ENCODE results near the gene E4F1.

The E4F1 gene

DNA sequence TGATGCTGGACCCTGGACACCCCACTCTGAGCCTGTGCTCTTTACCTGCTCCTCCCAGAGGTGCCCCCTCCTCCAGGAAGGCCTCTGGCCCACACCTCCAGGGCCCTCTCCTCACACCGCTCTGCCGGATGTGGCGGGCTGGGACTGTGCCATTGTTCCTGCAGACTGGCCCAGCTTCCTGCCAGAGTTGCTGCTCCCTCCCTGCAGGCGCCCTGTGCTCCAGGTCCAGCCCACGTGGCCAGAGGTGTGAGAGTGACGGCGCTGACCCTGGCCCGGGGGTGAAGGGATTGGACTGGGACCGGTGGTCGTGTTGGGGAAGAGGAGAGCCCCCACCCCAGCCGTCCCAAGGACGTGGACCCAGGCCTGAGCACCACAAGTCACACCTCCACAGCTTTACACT, 5.7 kb downstream of the E4F1 start:
- TF ChIP-seq ZFP3 (CRISPR knock-in tag; IDR thresholded peaks at IDR 0.05) (no peak), ARNTL (CRISPR knock-in tag; IDR thresholded peaks at IDR 0.05; ENCODE audit: borderline replicate concordance, low read depth) (no peak), ESRRG (CRISPR knock-in tag; IDR thresholded peaks at IDR 0.05) (no peak), ISL1 (CRISPR knock-in tag; IDR thresholded peaks at IDR 0.05) (no peak), ZNF565 (CRISPR knock-in tag; conservative IDR thresholded peaks at IDR 0.05; ENCODE audit: low read depth) (no peak), ZFP30 (CRISPR knock-in tag; IDR thresholded peaks at IDR 0.05) (no peak), GLIS3 (CRISPR knock-in tag; IDR thresholded peaks at IDR 0.05) (no peak), TCF4 (CRISPR knock-in tag; IDR thresholded peaks at IDR 0.05; ENCODE audit: borderline replicate concordance) (no peak), BACH2 (CRISPR knock-in tag; IDR thresholded peaks at IDR 0.05; ENCODE audit: borderline replicate concordance) (no peak), PPARA (CRISPR knock-in tag; IDR thresholded peaks at IDR 0.05; ENCODE audit: borderline replicate concordance) (no peak), ZNF8 (CRISPR knock-in tag; IDR thresholded peaks at IDR 0.05) (no peak), ZC3H10 (CRISPR knock-in tag; IDR thresholded peaks at IDR 0.05) (no peak), TOX (CRISPR knock-in tag; IDR thresholded peaks at IDR 0.05; ENCODE audit: borderline replicate concordance) (no peak)
- TF ChIP-seq, protein P1, sequence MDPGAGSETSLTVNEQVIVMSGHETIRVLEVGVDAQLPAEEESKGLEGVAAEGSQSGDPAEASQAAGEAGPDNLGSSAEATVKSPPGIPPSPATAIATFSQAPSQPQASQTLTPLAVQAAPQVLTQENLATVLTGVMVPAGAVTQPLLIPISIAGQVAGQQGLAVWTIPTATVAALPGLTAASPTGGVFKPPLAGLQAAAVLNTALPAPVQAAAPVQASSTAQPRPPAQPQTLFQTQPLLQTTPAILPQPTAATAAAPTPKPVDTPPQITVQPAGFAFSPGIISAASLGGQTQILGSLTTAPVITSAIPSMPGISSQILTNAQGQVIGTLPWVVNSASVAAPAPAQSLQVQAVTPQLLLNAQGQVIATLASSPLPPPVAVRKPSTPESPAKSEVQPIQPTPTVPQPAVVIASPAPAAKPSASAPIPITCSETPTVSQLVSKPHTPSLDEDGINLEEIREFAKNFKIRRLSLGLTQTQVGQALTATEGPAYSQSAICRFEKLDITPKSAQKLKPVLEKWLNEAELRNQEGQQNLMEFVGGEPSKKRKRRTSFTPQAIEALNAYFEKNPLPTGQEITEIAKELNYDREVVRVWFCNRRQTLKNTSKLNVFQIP (CRISPR knock-in tag; IDR thresholded peaks at IDR 0.05; ENCODE audit: borderline replicate concordance, low read depth), result no peak
- TF ChIP-seq, protein P2, sequence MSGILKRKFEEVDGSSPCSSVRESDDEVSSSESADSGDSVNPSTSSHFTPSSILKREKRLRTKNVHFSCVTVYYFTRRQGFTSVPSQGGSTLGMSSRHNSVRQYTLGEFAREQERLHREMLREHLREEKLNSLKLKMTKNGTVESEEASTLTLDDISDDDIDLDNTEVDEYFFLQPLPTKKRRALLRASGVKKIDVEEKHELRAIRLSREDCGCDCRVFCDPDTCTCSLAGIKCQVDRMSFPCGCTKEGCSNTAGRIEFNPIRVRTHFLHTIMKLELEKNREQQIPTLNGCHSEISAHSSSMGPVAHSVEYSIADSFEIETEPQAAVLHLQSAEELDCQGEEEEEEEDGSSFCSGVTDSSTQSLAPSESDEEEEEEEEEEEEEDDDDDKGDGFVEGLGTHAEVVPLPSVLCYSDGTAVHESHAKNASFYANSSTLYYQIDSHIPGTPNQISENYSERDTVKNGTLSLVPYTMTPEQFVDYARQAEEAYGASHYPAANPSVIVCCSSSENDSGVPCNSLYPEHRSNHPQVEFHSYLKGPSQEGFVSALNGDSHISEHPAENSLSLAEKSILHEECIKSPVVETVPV (CRISPR knock-in tag; IDR thresholded peaks at IDR 0.05), result no peak
- TF ChIP-seq, protein P3, sequence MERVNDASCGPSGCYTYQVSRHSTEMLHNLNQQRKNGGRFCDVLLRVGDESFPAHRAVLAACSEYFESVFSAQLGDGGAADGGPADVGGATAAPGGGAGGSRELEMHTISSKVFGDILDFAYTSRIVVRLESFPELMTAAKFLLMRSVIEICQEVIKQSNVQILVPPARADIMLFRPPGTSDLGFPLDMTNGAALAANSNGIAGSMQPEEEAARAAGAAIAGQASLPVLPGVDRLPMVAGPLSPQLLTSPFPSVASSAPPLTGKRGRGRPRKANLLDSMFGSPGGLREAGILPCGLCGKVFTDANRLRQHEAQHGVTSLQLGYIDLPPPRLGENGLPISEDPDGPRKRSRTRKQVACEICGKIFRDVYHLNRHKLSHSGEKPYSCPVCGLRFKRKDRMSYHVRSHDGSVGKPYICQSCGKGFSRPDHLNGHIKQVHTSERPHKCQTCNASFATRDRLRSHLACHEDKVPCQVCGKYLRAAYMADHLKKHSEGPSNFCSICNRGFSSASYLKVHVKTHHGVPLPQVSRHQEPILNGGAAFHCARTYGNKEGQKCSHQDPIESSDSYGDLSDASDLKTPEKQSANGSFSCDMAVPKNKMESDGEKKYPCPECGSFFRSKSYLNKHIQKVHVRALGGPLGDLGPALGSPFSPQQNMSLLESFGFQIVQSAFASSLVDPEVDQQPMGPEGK (CRISPR knock-in tag; IDR thresholded peaks at IDR 0.05; ENCODE audit: borderline replicate concordance), result no peak
- TF ChIP-seq, protein P4, sequence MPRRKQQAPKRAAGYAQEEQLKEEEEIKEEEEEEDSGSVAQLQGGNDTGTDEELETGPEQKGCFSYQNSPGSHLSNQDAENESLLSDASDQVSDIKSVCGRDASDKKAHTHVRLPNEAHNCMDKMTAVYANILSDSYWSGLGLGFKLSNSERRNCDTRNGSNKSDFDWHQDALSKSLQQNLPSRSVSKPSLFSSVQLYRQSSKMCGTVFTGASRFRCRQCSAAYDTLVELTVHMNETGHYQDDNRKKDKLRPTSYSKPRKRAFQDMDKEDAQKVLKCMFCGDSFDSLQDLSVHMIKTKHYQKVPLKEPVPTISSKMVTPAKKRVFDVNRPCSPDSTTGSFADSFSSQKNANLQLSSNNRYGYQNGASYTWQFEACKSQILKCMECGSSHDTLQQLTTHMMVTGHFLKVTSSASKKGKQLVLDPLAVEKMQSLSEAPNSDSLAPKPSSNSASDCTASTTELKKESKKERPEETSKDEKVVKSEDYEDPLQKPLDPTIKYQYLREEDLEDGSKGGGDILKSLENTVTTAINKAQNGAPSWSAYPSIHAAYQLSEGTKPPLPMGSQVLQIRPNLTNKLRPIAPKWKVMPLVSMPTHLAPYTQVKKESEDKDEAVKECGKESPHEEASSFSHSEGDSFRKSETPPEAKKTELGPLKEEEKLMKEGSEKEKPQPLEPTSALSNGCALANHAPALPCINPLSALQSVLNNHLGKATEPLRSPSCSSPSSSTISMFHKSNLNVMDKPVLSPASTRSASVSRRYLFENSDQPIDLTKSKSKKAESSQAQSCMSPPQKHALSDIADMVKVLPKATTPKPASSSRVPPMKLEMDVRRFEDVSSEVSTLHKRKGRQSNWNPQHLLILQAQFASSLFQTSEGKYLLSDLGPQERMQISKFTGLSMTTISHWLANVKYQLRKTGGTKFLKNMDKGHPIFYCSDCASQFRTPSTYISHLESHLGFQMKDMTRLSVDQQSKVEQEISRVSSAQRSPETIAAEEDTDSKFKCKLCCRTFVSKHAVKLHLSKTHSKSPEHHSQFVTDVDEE (CRISPR knock-in tag; IDR thresholded peaks at IDR 0.05), result no peak
- TF ChIP-seq, protein P5, sequence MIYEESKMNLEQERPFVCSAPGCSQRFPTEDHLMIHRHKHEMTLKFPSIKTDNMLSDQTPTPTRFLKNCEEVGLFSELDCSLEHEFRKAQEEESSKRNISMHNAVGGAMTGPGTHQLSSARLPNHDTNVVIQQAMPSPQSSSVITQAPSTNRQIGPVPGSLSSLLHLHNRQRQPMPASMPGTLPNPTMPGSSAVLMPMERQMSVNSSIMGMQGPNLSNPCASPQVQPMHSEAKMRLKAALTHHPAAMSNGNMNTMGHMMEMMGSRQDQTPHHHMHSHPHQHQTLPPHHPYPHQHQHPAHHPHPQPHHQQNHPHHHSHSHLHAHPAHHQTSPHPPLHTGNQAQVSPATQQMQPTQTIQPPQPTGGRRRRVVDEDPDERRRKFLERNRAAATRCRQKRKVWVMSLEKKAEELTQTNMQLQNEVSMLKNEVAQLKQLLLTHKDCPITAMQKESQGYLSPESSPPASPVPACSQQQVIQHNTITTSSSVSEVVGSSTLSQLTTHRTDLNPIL (CRISPR knock-in tag; IDR thresholded peaks at IDR 0.05; ENCODE audit: low read depth), result no peak
- no peak for ATAC-seq

DNA sequence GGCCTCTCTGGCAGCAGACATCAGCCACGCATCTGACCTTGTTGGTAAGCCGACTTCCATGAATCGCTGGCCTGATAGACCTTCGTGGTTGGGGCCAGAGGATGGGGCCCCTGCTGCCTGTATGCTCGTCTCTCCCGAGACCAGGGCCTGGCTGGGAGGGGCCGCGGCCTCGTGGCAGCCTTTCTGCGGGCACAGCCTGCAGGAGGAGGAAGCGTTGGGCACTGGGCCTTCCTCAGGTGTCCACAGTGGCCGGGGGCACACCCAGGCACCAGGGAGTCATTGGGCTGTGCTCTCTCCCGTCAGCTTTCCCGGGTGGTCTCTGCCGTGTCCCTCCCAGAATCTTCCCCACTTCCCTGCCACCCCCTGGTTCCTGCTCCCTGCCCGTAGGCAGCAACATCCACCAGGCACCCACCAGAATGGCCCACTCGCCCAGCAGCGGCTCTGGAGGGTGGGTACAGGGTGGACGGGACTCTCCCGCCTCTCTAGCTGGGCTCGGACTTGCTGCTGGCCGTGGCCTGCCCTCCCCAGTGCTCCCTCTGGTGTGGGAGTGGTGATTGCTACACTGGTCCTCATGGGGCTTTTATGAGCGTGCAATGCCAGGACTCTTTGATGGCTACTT, 6.3 kb downstream of the E4F1 start:
- TF ChIP-seq ZNF8 (CRISPR knock-in tag; IDR thresholded peaks at IDR 0.05) (no peak), RARB (CRISPR knock-in tag; IDR thresholded peaks at IDR 0.05) (no peak), BACH2 (CRISPR knock-in tag; IDR thresholded peaks at IDR 0.05; ENCODE audit: borderline replicate concordance) (no peak)
- ATAC-seq, result no peak

DNA sequence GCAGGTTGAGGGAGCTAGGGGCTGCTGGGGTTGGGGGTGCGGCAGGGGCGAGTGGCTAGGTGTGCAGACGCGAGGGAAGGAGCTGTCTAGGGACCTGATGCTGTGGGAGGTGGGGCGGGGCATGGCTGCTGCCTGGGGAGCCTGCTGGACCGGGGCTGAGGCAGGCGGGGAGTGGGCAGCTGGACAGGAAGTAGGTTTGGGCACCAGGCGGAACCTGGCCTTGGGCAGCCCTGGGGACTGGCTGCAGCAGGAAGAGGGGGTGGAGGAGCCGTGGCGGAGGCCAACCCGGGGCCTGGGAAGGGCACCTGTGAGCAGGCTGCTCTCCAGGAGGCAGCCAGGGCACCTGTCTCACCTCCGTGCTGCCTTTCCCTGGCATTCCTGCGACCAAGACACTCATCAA, 7.0 kb downstream of the E4F1 start:
- no peak for ATAC-seq
- TF ChIP-seq ARNTL (CRISPR knock-in tag; IDR thresholded peaks at IDR 0.05; ENCODE audit: borderline replicate concordance, low read depth), result no peak
- no peak for TF ChIP-seq ZNF565 (CRISPR knock-in tag; conservative IDR thresholded peaks at IDR 0.05; ENCODE audit: low read depth)
- no peak for TF ChIP-seq ZNF70 (CRISPR knock-in tag; IDR thresholded peaks at IDR 0.05)
- no peak for TF ChIP-seq ESRRG (CRISPR knock-in tag; IDR thresholded peaks at IDR 0.05)
- TF ChIP-seq, protein P5 (CRISPR knock-in tag; IDR thresholded peaks at IDR 0.05; ENCODE audit: low read depth), result no peak
- no peak for TF ChIP-seq ISL1 (CRISPR knock-in tag; IDR thresholded peaks at IDR 0.05)
- TF ChIP-seq PPARA (CRISPR knock-in tag; IDR thresholded peaks at IDR 0.05; ENCODE audit: borderline replicate concordance), result no peak
